HEK293 (cell line): ENCODE data around the gene TEPSIN.

ENCODE experiments used
- ATF2 ChIP-seq: fragments of 450-650 bp; formaldehyde crosslinking; IDR thresholded peaks from 2 replicates; pipeline ENCODE4 v1.5.1; 2016; ENCODE audit warnings: missing biosample characterization, missing genetic modification characterization, low read depth
- CTCF ChIP-seq: fragments of 450-650 bp; formaldehyde crosslinking; IDR thresholded peaks from 2 replicates; pipeline ENCODE4 v1.5.1; 2016; ENCODE audit warnings: missing biosample characterization, missing genetic modification characterization
- YY1 ChIP-seq: fragments of 450-650 bp; formaldehyde crosslinking; IDR thresholded peaks from 2 replicates; pipeline ENCODE4 v1.5.1; 2018; ENCODE audit warnings: missing biosample characterization, missing genetic modification characterization
- ZBTB11 ChIP-seq: fragments of 450-650 bp; formaldehyde crosslinking; conservative IDR thresholded peaks from 2 replicates; pipeline ENCODE4 v1.5.1; 2016; ENCODE audit warnings: low read depth, missing biosample characterization, missing genetic modification characterization
- ZBTB21 ChIP-seq: fragments of 450-650 bp; formaldehyde crosslinking; IDR thresholded peaks from 2 replicates; pipeline ENCODE4 v1.5.1; 2017; ENCODE audit warnings: missing biosample characterization, missing genetic modification characterization
- ZIC2 ChIP-seq: fragments of 450-650 bp; formaldehyde crosslinking; IDR thresholded peaks from 2 replicates; pipeline ENCODE4 v1.5.1; 2016; ENCODE audit warnings: missing biosample characterization, missing genetic modification characterization
- ZNF114 ChIP-seq: fragments of 450-650 bp; formaldehyde crosslinking; IDR thresholded peaks from 2 replicates; pipeline ENCODE4 v1.5.0; 2017; ENCODE audit warnings: missing biosample characterization, missing genetic modification characterization
- ZNF621 ChIP-seq: fragments of 450-650 bp; formaldehyde crosslinking; IDR thresholded peaks from 2 replicates; pipeline ENCODE4 v1.5.1; 2017; ENCODE audit warnings: missing biosample characterization, missing genetic modification characterization

GRCh38 chr17:81259058-81259605, 20.3 kb upstream of the TEPSIN start:
- TF ChIP-seq CTCF (tag by site-specific recombination), result no peak
- no peak for TF ChIP-seq ATF2 (tag by site-specific recombination)
- TF ChIP-seq ZBTB11 (tag by site-specific recombination), result no peak
- TF ChIP-seq ZNF114 (tag by site-specific recombination), result no peak
- TF ChIP-seq YY1, result no peak
- TF ChIP-seq ZNF621, result no peak
- no peak for TF ChIP-seq ZIC2 (tag by site-specific recombination)
- no peak for TF ChIP-seq ZBTB21
